PFSK-1 (cell line): Measurements from ENCODE around the gene ATXN7L1.

Source experiments
- FOXP2 ChIP-seq: optimal IDR thresholded peaks from 2 replicates; pipeline ENCODE3; 2011; ENCODE audit warnings: borderline replicate concordance, control low read depth, inconsistent platforms; ENCODE audit not compliant: insufficient read depth; ENCODE audit errors: extremely low read length, extremely low read depth
- POLR2AphosphoS5 ChIP-seq: IDR thresholded peaks from 2 replicates; pipeline ENCODE4 v1.6.1; 2012; ENCODE audit warnings: low read depth, mild to moderate bottlenecking, control low read depth, low read length, moderate library complexity
- SIN3A ChIP-seq: IDR thresholded peaks from 2 replicates; pipeline ENCODE4 v1.6.1; 2012; ENCODE audit warnings: mild to moderate bottlenecking, low read length, moderate library complexity, borderline replicate concordance; ENCODE audit not compliant: insufficient read depth
- TAF1 ChIP-seq: IDR thresholded peaks from 2 replicates; pipeline ENCODE4 v1.6.1; 2012; ENCODE audit warnings: low read length, control low read depth, borderline replicate concordance; ENCODE audit not compliant: insufficient read depth
- TF ChIP-seq, protein P1 (sequence below), 2 experiments: IDR thresholded peaks; 2 replicates each; pipeline versions ENCODE4 v1.6.1 to v1.8.0; 2011 to 2012; ENCODE audit warnings: low read depth in 2 of 2, low read length in 2 of 2, control low read depth in 1 of 2, inconsistent platforms in 1 of 2, mild to moderate bottlenecking in 1 of 2, moderate library complexity in 1 of 2; ENCODE audit not compliant: insufficient read depth in 1 of 2

The ATXN7L1 gene

DNA sequence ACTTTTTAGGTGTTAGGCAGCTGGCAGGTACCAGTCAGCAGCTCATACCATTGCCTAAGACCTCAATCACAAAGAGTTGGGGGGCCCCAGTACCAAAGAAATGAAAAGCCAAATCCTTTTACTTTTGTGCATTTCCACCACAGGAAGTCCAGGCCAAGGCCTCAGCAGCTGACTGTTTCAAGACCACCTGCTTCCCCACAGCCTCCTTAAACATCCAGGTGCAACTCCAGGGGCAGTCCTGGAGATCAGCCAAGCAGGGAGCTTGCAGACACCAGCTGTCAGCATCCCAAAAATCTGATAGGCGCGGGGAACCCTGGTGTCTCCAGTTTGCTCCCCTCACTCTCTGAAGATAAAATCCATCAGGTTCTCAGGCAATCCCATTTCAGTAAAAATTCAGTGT is 203.6 kb downstream of the ATXN7L1 start:
- TF ChIP-seq, protein P1, sequence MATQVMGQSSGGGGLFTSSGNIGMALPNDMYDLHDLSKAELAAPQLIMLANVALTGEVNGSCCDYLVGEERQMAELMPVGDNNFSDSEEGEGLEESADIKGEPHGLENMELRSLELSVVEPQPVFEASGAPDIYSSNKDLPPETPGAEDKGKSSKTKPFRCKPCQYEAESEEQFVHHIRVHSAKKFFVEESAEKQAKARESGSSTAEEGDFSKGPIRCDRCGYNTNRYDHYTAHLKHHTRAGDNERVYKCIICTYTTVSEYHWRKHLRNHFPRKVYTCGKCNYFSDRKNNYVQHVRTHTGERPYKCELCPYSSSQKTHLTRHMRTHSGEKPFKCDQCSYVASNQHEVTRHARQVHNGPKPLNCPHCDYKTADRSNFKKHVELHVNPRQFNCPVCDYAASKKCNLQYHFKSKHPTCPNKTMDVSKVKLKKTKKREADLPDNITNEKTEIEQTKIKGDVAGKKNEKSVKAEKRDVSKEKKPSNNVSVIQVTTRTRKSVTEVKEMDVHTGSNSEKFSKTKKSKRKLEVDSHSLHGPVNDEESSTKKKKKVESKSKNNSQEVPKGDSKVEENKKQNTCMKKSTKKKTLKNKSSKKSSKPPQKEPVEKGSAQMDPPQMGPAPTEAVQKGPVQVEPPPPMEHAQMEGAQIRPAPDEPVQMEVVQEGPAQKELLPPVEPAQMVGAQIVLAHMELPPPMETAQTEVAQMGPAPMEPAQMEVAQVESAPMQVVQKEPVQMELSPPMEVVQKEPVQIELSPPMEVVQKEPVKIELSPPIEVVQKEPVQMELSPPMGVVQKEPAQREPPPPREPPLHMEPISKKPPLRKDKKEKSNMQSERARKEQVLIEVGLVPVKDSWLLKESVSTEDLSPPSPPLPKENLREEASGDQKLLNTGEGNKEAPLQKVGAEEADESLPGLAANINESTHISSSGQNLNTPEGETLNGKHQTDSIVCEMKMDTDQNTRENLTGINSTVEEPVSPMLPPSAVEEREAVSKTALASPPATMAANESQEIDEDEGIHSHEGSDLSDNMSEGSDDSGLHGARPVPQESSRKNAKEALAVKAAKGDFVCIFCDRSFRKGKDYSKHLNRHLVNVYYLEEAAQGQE (IDR thresholded peaks at IDR 0.05; ENCODE audit: insufficient read depth in 1 of 2, low read depth in 2 of 2, low read length in 2 of 2) = no peak
- TF ChIP-seq FOXP2 (no peak), TAF1 (no peak), POLR2AphosphoS5 (no peak), SIN3A (no peak)

DNA sequence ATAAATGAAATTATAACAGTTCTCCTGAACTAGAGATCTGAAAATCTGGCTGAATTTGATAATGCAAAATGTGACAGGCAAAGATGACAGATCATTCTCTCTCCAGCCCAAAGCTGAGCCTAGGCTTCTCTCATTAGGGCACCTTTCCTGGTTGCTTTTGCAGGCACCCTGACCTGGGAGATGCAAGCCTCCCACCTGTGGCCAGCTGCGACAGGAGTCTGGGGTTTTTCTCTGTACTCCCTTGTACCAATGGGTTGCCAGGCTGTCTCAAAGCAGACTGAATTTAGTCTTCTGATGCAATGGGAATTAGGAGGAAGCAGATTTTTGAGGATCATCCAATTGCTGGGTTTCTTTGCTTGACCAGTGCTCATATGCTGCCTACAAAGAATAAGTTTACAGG is 210.1 kb downstream of the ATXN7L1 start:
- TF ChIP-seq, protein P1 (IDR thresholded peaks at IDR 0.05; ENCODE audit: insufficient read depth in 1 of 2, low read depth in 2 of 2, low read length in 2 of 2) = no peak
- TF ChIP-seq FOXP2 (no peak), TAF1 (no peak), SIN3A (no peak), POLR2AphosphoS5 (no peak)

DNA sequence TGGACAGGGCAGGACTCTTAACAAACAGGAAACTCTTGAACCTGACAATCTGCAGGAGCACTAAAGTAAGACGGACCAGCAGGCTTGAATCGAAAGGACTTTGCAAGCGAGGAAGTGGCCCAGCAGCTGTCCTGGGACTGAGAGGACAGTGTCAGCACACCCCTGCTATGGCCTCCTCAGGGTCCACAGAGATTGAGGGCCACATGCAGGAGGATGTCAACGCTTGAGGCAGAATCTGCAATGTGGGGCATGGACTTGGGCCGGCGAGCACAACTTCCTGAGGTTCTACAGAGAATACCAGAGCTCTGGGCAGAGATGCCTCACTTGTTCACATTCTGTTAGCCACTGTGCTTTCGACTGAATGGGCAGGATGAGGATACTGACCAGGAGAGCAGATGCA is 210.7 kb downstream of the ATXN7L1 start:
- TF ChIP-seq, protein P1 (IDR thresholded peaks at IDR 0.05; ENCODE audit: insufficient read depth in 1 of 2, low read depth in 2 of 2, low read length in 2 of 2) = no peak
- no peak for TF ChIP-seq POLR2AphosphoS5

DNA sequence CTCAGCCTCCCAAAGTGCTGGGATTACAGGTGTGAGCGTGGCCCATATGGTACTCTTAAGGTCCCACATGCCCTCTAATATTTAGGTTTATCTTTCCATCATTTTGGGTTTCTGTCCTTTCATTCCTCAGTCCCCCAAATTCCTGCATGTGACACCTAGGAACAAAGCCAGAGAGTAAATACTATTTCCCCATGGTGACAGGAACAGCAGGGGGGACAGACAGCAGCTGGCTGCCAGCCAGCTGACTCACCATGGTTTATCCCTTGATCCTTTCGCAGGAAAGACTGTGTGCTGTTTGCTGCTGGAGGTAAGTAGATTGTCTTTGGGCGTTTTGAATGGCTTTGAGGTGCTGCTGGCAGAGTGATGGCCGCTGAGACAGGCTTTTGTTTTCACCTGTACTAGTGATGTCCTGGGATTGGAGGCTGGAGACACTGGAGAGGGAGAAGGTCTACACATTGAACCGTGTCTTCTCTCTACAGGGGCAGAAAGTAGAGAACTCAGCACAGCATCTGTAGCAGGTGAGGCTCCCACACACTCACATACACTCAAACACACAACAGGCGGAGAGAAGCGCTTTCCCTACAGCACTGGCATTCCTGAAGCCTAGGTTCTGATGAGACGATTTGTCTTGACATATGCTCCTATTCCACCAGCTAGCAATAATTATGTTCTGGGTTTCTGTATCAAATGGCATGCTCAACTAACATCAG is 211.4 kb downstream of the ATXN7L1 start:
- TF ChIP-seq POLR2AphosphoS5 (no peak), SIN3A (no peak), TAF1 (no peak), FOXP2 (no peak)
- TF ChIP-seq, protein P1 (IDR thresholded peaks at IDR 0.05; ENCODE audit: insufficient read depth in 1 of 2, low read depth in 2 of 2, low read length in 2 of 2) = no peak

DNA sequence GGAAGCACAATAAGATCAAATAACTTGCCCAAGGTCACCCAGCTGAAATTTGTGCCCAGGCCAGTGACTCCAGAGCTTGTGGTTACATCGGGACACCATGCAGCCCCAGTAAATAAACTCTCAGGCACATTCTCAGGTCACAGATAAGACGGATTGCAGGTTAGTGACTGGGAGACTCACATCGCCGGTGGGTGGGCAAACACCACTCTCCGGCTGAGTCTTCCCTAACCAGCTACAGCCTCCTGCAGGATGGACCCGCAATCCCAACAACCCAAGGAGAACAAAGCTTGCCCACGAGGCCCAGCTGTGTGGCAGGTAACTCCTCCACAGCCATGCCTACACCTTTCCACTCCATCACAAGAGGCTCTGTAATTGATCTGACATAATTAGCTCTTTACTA is 213.4 kb downstream of the ATXN7L1 start:
- TF ChIP-seq, protein P1 (IDR thresholded peaks at IDR 0.05; ENCODE audit: insufficient read depth in 1 of 2, low read depth in 2 of 2, low read length in 2 of 2) = no peak
